ENCODE data around the gene OXNAD1. TPM values are rescaled to one million over a fixed set of nuclear protein-coding genes. Genes with fewer than 3 reads are reported as not detected.

OXNAD1 gene
- polyA plus RNA-seq, 3 donors: 16.6 to 22.3 (median 20.1) TPM

- no peak for DNase-seq
Measured at GRCh38 chr3:16270855-16271254, 5.8 kb downstream of the OXNAD1 start.

- no peak for DNase-seq
Measured at GRCh38 chr3:16272588-16272987, 7.6 kb downstream of the OXNAD1 start.

- DNase-seq: no peak
Measured at GRCh38 chr3:16273867-16274266, 8.9 kb downstream of the OXNAD1 start.

- no peak for DNase-seq
Measured at GRCh38 chr3:16277471-16277870, 12.5 kb downstream of the OXNAD1 start.

- DNase-seq: no peak
Measured at GRCh38 chr3:16279010-16279801, 14.2 kb downstream of the OXNAD1 start.

- DNase-seq: no peak
Measured at GRCh38 chr3:16280671-16281070, 15.7 kb downstream of the OXNAD1 start.

GRCh38 chr3:16284633-16285032 is 19.6 kb downstream of the OXNAD1 start:
- no peak for DNase-seq

GRCh38 chr3:16286161-16286560 is 21.1 kb downstream of the OXNAD1 start:
- no peak for DNase-seq

GRCh38 chr3:16286751-16287543 is 21.9 kb downstream of the OXNAD1 start:
- no peak for DNase-seq

GRCh38 chr3:16288664-16289063 is 23.7 kb downstream of the OXNAD1 start:
- no peak for DNase-seq

- no peak for DNase-seq
Measured at GRCh38 chr3:16289144-16289889, 24.3 kb downstream of the OXNAD1 start.

GRCh38 chr3:16290007-16290826 is 25.2 kb downstream of the OXNAD1 start:
- peak; percentile 29 for DNase-seq

GRCh38 chr3:16290827-16291196 is 25.8 kb downstream of the OXNAD1 start:
- no peak for DNase-seq

GRCh38 chr3:16294844-16295243 is 29.8 kb downstream of the OXNAD1 start:
- DNase-seq: no peak

GRCh38 chr3:16295298-16295890 is 30.4 kb downstream of the OXNAD1 start:
- no peak for DNase-seq

GRCh38 chr3:16297997-16298885 is 33.2 kb downstream of the OXNAD1 start:
- DNase-seq: no peak

- no peak for DNase-seq
Measured at GRCh38 chr3:16298891-16299290, 33.9 kb downstream of the OXNAD1 start.

GRCh38 chr3:16299746-16300145 is 34.7 kb downstream of the OXNAD1 start:
- no peak for DNase-seq

GRCh38 chr3:16300307-16300706 is 35.3 kb downstream of the OXNAD1 start:
- DNase-seq: no peak

GRCh38 chr3:16300881-16301359 is 35.9 kb downstream of the OXNAD1 start:
- DNase-seq: no peak

All from renal pelvis (tissue), 4 donors.